HG02852 (cell line): Measurements from ENCODE around the gene TMA16.
A peak's percentile ranks its signal among the peaks of the same experiment; 100 is the strongest.
"Not testable (repeated sequence)": the region's sequence is repeated elsewhere in the genome, so short reads cannot be mapped to it uniquely, and the experiment has no call there.

Experiments
- ATAC-seq: cut with Tn5 transposase; IDR thresholded peaks from one replicate; pipeline ENCODE4 v1.9.1; 2021; ENCODE audit warnings: mild to moderate bottlenecking, moderate library complexity; ENCODE audit not compliant: unreplicated experiment

TMA16 gene

GRCh38 chr4:163505374-163505773 lies 10.9 kb downstream of the TMA16 start:
- ATAC-seq, result no peak

GRCh38 chr4:163515198-163515597 lies 20.7 kb downstream of the TMA16 start:
- no peak for ATAC-seq

GRCh38 chr4:163523791-163524365 lies 29.4 kb downstream of the TMA16 start:
- no peak for ATAC-seq

GRCh38 chr4:163525982-163526381 lies 31.5 kb downstream of the TMA16 start:
- ATAC-seq, result no peak

GRCh38 chr4:163527172-163527571 lies 32.7 kb downstream of the TMA16 start:
- no peak for ATAC-seq

- ATAC-seq, result no peak
Observed at GRCh38 chr4:163528653-163529052, 34.2 kb downstream of the TMA16 start.

GRCh38 chr4:163534056-163534455 lies 39.6 kb downstream of the TMA16 start:
- ATAC-seq, result no peak

- ATAC-seq, result no peak
Observed at GRCh38 chr4:163535657-163536056, 41.2 kb downstream of the TMA16 start.

- no peak for ATAC-seq
Observed at GRCh38 chr4:163536091-163536490, 41.6 kb downstream of the TMA16 start.

GRCh38 chr4:163537114-163537513 lies 42.6 kb downstream of the TMA16 start:
- no peak for ATAC-seq

GRCh38 chr4:163538820-163539219 lies 44.3 kb downstream of the TMA16 start:
- ATAC-seq, result not testable (repeated sequence)

- ATAC-seq, result no peak
Observed at GRCh38 chr4:163540448-163540847, 46.0 kb downstream of the TMA16 start.

GRCh38 chr4:163540977-163541376 lies 46.5 kb downstream of the TMA16 start:
- ATAC-seq, result no peak

GRCh38 chr4:163542275-163542674 lies 47.8 kb downstream of the TMA16 start:
- ATAC-seq, result no peak

- ATAC-seq, result peak; percentile 86
Observed at GRCh38 chr4:163544407-163545038, 50.0 kb downstream of the TMA16 start.

GRCh38 chr4:163548481-163549243 lies 54.2 kb downstream of the TMA16 start:
- ATAC-seq, result peak; percentile 38

GRCh38 chr4:163550869-163551267 lies 56.4 kb downstream of the TMA16 start:
- ATAC-seq, result no peak

GRCh38 chr4:163553146-163553545 lies 58.7 kb downstream of the TMA16 start:
- ATAC-seq, result no peak

- ATAC-seq, result no peak
Observed at GRCh38 chr4:163554870-163555465, 60.5 kb downstream of the TMA16 start.

GRCh38 chr4:163556177-163556576 lies 61.7 kb downstream of the TMA16 start:
- ATAC-seq, result peak; percentile 43

- ATAC-seq, result no peak
Observed at GRCh38 chr4:163556650-163557391, 62.3 kb downstream of the TMA16 start.
